Choroid plexus epithelial cell (primary cell): Measurements from ENCODE around the gene SERINC4.

ENCODE experiments used
- DNase-seq: peaks from one replicate; pipeline ENCODE4 v3.0.0-alpha.2; 2010; ENCODE audit warnings: low read depth
- H3K4me3 ChIP-seq: 2 replicates; pipeline ENCODE4 v1.5.1; 2011; ENCODE audit warnings: low read depth, mild to moderate bottlenecking, control low read depth, low read length, moderate library complexity
- CTCF ChIP-seq: conservative IDR thresholded peaks from 2 replicates; pipeline ENCODE4 v1.5.1; 2011; ENCODE audit warnings: low read depth, mild to moderate bottlenecking, control low read depth, inconsistent platforms, low read length, moderate library complexity

SERINC4 gene

GRCh38 chr15:43763819-43764446, 36.1 kb downstream of the SERINC4 start:
- TF ChIP-seq CTCF, result no peak
- DNase-seq, result peak; percentile 21
- H3K4me3 ChIP-seq, result no peak overlapping the region

GRCh38 chr15:43762824-43763223, 37.2 kb downstream of the SERINC4 start:
- DNase-seq, result peak; percentile 79
- no peak for TF ChIP-seq CTCF
- no peak overlapping the region for H3K4me3 ChIP-seq

DNA sequence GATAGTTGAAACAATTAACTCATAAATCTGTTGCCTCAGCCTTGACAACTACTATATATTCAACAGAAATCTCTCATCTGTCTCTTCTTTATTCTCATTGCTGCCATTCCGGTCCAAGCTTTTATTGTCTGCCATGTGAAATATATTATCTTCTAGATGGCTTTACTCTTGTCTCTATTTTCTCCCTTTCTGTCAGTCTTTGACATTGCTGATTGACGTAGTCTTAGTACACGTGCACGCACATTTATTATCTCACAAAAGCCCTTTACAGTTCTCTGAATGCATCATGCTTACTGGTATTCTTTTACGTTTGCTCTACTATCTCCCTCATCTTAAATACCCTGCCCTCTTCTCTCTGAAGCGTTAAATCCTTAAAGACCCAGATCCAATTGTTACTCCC, 48.1 kb downstream of the SERINC4 start:
- no peak for TF ChIP-seq CTCF
- H3K4me3 ChIP-seq, result no peak overlapping the region
- DNase-seq, result no peak

GRCh38 chr15:43749690-43750345, 50.2 kb downstream of the SERINC4 start:
- no peak for TF ChIP-seq CTCF
- peak; percentile 22 for DNase-seq
- H3K4me3 ChIP-seq, result no peak overlapping the region

DNA sequence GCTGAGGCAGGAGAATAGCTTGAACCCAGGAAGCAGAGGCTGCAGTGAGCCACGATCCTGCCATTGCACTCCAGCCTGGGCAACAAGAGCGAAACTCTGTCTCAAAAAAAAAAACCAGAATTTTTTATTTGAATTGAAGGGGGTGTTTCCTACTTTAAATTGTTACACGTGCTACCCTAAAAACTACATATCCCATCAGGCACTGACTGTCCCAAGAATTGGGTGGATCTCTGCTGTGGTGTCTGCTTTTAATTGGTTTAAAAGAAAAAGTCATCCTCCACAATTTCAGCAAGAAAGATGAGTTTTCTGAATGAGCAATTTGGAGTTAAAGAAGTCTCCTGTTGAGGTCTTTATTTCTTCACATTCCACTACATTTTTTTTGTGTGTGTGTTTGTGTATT, 51.6 kb downstream of the SERINC4 start:
- H3K4me3 ChIP-seq, result no peak overlapping the region
- TF ChIP-seq CTCF, result no peak
- DNase-seq, result peak; percentile 34

DNA sequence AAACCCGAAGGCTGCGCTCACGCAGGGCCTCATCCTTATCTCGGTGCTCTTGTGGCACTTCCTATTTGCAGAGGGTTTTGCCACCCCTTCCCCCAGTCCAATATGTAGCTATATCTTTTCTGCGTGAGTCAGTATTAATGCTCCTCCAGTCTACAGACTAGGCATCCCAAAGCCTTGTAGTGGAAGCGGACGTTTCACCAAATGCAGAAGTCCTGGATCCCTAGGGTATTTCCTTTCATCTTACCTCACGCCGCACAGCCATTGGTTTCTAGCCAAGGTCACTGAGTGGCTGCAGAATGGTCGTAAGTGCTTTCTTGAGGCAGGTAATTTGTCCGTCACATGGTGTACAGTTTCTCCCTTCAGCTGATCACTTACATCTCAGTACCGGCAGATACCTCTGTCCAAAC, 53.1 kb downstream of the SERINC4 start:
- peak; percentile 38 for DNase-seq

DNA sequence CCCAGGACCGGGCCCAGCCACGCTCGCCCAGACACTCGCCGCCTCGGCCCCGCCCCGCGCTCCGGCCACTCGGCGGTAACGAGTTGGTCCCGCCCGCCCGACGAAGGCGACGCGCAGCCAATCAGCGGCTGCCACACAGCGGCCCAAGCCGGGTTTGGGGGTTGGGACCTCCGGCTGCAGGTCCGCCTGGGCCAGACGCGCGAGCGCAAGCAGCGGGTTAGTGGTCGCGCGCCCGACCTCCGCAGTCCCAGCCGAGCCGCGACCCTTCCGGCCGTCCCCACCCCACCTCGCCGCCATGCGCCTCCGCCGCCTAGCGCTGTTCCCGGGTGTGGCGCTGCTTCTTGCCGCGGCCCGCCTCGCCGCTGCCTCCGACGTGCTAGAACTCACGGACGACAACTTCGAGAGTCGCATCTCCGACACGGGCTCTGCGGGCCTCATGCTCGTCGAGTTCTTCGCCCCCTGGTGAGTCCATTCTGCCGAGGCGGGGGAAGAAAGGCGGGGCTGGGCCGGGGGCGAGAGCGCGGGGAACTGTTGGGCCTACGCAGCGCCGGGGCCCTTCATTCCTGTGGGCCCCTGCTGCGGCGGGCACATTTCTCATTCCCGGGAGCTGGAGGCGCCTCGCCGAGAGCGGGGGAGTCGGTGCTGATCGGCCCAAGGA, 53.6 kb downstream of the SERINC4 start, which contains the start of gene PDIA3:
Gene PDIA3 (plus strand): TSS at position 194 of the 658 bp plus-strand sequence. CDS start 102 bp downstream, at position 296.
- DNase-seq, result peak; percentile 86
- H3K4me3 ChIP-seq, result peak within 1 kb of the TSS; percentile 79

More for the DNA sequence above, 53.1 kb downstream of the SERINC4 start:
- peak overlapping the region; percentile 79 for H3K4me3 ChIP-seq
